Activated CD4-positive, CD25-positive, alpha-beta regulatory T cell treated with anti-CD3 and anti-CD28 coated beads, Interleukin-2, amount 50 U/mL, for 72 hours (primary cell): ENCODE data around the gene KAZN.

ENCODE experiments used
- DNase-seq: peaks from one replicate; pipeline ENCODE4 v3.0.0; 2021

KAZN gene

GRCh38 chr1:14896381-14897079 lies 298.0 kb downstream of the KAZN start:
- no peak for DNase-seq

- DNase-seq, result no peak
These were observed 298.6 kb downstream of the KAZN start for GRCh38 chr1:14897080-14897449.

DNA sequence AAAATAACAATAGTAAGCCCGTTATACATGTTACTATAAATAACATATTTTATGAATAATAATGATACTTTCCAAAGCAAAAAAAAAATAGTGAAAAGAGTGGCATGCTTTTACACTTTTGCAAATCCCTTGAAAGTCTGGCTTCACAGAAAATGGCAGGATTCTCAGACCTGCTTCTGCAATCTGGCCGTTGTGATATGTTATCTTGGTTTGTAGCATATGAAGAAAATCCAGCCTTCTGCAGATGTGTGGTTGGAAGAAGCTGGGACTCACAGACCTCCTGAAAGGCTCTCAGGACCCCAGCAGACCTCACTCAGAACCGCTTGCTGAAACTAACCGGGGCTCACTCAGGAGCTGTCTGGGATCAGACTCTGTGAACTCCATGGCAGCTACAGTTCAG lies 299.1 kb downstream of the KAZN start:
- no peak for DNase-seq

DNA sequence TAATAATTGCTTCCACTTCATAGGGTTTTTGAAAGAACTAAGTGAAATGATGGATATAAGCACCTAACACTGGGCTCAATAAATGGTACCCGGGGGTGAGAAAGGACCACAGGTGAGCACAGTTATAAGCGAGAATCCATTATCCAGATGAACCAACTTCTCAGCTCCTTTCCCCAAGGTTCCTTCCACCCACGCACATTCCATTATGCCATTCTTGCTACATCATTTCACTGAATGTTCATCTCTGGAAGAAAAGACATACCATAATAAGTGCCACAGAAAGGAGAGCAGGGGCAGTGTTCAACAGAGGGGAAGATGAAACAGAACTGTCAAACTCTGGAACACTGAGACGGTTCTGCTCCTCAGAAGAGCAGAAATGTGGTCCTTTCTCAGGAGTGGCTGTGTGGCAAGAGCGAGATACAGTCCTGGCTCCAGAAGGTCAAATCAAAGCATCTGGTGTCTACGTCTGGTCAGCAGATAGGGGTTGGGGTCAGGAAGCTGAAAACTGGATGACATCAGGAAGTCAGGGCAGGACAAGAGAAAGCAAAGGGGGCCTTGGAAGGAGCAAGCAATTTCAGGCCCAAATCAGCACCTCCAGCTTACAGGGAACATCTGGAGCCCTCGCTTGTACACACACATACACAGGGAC lies 299.6 kb downstream of the KAZN start:
- DNase-seq, result no peak

- no peak for DNase-seq
These were observed 301.2 kb downstream of the KAZN start for GRCh38 chr1:14899686-14900085.

GRCh38 chr1:14901371-14901954 lies 303.0 kb downstream of the KAZN start:
- no peak for DNase-seq

DNA sequence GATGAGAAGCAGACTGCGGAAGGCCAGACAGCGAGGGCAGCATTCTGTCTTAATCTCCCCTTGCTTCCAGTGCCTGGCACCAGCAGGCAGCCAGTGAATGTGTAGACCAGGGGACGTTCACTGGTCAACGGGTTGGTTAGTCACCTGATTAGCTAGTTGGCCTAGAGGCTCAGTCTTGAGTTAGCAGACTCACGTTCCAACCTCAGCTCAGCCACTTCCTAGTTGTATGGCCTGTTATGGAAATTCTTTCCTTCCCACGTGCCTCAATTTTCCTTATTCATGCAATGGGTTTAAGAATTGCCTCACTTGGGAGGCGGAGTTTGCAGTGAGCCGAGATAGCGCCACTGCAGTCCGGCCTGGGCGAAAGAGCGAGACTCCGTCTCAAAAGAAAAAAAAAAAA lies 305.4 kb downstream of the KAZN start:
- DNase-seq, result no peak

GRCh38 chr1:14906665-14907064 lies 308.2 kb downstream of the KAZN start:
- DNase-seq, result no peak

GRCh38 chr1:14907416-14907815 lies 308.9 kb downstream of the KAZN start:
- no peak for DNase-seq

- no peak for DNase-seq
These were observed 310.8 kb downstream of the KAZN start for GRCh38 chr1:14909273-14909672.

GRCh38 chr1:14909920-14910460 lies 311.5 kb downstream of the KAZN start:
- DNase-seq, result no peak

DNA sequence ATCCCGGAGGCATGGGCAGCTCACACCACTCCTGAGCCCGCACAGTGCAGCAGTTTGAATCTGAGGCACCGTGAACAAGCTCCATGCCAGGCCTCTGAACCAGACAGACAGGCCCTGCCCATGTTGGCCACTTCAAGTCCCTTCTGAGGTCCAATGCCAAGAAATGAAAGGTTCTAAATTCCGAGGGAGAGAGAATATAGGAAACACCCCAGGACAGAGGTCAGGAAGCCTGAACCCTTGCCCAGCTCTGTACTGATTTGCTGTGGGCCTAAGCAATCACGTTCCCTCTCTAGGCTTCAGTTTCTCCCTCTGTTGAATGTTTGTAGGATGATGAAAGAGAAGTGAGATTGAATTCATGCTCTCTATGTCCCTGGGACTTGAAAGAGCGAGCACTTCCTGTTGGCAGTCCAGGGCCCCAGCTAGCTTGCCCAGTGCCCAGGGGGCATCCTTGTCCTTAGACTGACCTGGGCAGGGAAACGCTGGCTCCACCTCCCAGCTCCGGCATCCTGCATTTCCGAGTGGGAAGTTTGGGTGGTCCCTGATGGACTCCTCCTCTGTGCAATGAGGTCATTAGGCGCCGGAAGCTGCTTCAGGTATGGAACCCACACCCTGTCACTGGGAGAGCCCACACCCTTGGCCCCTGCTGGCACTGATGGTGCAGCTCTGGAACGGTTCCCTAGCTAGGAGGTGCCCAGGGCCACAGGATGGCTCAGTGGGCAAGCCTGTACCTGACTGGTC lies 312.7 kb downstream of the KAZN start:
- no peak for DNase-seq

GRCh38 chr1:14912839-14913481 lies 314.5 kb downstream of the KAZN start:
- no peak for DNase-seq

DNA sequence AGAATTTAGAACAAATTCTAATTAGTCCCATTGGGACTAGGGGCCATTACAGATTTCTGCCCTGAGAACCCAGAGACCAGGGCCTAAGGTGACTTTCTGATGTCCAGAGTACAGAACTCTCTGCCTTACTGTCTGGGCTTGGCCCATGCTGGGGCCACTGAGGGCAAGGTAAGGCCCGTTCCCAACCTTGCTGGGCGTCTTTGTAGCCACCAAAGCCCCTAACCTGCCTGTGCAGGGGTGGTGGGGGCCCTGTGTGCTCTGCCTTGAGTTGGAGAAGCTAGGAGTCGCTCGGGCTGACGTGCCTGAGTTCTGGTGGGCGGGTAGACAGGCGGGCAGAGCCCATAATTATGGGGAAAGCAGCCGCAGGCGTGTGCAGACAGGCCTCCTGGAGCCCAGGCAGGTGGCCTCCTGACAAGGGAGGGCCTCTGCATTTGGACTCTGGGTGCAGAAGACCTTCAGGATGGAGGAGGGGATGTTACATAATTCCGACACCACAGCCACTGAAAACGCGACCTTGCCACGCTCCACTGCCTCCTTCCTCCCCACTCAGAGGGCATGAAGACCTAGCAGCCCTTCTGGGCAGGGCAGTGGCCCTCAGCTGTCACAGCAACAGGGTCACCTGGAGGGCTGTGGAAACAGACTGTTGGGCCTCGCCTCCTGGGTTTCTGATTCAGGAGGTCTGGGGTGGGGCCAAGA lies 315.1 kb downstream of the KAZN start:
- no peak for DNase-seq

DNA sequence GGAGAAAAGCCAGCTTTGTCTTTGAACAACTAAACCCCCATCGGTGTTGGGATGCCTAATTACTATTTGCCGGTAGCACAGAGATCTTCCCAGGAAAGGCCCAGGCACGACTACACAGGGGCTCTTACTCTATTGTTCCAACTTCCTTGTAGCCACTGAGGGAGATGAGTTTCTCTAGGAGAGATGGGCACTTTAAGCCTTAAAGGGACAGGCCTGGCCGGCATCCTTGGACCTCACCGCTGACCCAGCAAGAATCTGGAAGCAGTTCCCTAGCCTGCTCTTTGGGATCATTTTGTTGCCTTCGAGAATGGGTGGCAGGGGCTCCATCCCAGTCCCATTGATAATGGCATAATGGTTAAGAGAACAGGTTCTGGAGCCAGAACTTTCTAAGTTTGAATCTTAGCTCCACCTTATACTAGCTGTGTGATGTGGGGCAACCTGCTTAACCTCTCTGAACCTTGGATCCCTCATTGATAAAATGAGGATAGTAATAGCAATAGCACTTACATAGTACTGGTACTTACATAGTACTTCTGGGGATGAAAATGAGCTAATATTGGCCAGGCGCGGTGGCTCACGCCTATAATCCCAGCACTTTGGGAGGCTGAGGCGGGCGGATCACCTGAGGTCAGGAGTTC lies 316.0 kb downstream of the KAZN start:
- DNase-seq, result no peak

DNA sequence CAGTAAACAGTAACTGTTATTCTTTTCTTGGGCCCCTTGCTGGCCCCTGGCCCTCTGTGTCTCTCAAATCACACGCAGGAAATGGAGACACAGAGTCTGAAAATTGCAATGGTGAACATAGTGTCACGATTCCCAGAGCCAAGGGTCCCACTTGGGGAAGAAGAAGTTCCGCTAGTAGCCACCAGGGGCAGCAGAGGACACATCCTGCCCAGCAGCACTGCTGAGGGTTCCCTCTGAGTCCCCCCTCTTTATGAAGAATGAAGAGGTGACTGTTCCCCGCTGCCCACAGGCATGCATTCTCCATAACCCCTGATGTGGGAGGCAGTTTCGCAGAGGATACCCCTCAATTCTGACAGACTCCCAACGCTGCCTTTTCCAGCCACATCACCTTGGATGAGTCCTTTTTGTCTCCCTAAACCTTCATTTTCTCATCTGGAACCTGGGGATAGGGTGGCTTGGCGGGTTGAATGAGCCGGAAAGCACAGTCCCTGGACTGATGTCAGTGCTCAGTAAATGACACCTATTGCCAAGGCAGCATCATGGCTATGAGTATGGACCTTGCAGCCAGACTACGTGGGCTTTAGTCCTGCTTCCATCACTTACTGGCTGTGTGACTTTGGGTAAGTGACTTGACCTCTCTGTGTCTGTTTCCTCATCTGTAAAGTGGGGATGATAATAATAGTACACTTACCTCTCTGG lies 317.0 kb downstream of the KAZN start:
- peak; percentile 44 for DNase-seq

DNA sequence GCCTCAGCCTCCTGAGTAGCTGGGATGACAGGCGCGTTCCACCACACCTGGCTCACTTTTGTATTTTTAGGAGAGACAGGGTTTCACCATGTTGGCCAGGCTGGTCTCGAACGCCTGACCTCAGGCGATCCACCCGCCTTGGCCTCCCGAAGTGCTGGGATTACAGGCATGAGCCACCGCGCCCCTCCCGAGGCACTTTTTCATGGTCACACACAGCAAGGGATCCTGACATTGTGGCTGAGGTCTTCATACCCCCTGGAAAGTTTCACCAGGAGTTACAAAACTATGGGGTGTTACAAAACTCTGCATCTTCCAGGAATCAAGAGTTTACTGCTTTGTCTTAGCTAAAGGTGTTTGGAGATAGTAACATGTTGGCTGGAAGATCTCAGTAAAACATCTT lies 320.8 kb downstream of the KAZN start:
- DNase-seq, result no peak

GRCh38 chr1:14919751-14920150 lies 321.3 kb downstream of the KAZN start:
- DNase-seq, result no peak

- no peak for DNase-seq
These were observed 322.6 kb downstream of the KAZN start for GRCh38 chr1:14921057-14921456.

- no peak for DNase-seq
These were observed 324.6 kb downstream of the KAZN start for GRCh38 chr1:14922942-14923726.
